Activated T-cell treated with anti-CD3 and anti-CD28 coated beads, Interleukin-2, amount 50 U/mL, for 48 hours (primary cell): Measurements from ENCODE around the gene CLK3.
A peak's percentile ranks its signal among the peaks of the same experiment; 100 is the strongest.
"Not testable (repeated sequence)": the region's sequence is repeated elsewhere in the genome, so short reads cannot be mapped to it uniquely, and the experiment has no call there.

Experiments
- DNase-seq, 2 experiments: peaks; one replicate each; pipeline ENCODE4 v3.0.0-alpha.2; 2020

Gene CLK3

DNA sequence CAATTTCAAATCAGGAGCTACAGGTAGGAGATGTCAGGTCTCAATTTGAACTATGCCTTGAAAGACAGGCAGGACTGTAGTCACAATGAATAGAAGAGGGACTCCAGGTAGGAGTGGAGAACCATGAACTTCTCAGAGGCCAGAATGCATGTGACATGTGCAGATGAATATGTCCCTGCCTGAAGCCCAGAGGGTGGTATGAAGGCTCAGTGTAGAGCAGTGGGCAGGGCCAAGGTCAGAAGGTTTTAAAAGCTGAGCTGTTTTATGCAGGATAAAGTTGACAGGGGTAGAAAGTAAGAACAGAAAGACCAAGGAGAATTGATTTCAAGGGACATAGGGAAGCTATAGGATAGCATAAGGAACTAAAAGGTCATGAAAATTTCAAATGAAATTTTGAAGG lies 30.8 kb downstream of the CLK3 start:
- DNase-seq, result no peak

DNA sequence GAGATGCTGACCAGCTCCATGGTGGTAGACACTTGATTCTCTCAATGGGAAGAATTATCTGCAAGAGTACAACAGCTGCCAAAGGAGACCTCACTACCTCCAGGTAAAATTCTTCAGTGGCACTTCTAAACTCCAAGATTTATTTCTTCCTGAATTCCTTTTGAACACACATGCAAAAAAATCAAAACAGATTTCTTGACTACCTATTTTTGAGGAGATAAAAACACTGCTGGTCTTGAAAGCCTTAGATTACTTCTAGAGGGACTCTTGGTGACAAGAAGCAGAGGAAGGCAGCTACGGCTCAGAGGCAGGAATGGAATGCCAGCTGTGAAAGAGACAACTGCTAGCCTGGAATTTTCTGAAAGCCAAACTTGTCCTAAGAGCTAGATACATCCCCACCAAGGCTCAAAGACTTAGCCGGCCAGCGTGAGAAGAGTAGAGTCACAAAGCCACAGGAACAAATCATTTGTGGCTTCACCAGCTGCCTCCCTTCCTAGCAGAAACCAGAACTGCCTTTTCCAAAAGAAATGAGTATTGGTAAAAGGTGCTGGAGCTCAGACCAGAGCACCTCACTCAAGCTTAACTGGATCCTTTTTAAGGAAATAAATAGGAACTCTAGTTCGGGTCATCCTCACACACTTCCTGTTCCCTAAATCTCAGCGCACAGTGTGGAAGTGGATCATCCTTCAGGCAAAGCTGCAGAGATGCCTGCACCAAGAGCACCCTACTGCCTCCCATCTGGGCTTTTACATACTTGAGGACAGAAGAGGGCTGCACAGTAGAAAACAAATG lies 32.6 kb downstream of the CLK3 start:
- DNase-seq, result no peak

DNA sequence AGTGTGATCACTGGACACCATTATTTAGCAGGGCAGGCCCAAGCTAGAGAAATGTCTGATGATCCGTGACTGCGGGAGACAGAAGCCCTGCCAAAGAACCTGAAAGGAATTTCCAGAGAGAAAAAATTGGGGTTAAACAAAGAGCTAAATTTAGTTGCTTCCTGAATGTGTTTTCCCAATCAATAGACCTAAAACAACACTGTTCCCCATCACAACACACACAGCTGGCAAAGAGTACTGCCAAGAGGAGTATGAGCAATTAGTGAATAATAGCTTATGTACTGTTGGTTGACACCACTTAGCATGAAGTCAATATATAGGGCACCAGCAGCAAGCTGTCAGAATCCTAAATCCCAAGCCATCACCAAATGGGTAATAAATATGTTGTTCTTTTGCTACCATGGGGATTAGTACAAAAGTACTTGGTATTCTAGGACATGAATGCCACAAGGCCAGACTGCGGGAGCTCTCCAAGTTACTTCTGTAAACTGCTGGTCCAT lies 35.7 kb downstream of the CLK3 start:
- no peak for DNase-seq

DNA sequence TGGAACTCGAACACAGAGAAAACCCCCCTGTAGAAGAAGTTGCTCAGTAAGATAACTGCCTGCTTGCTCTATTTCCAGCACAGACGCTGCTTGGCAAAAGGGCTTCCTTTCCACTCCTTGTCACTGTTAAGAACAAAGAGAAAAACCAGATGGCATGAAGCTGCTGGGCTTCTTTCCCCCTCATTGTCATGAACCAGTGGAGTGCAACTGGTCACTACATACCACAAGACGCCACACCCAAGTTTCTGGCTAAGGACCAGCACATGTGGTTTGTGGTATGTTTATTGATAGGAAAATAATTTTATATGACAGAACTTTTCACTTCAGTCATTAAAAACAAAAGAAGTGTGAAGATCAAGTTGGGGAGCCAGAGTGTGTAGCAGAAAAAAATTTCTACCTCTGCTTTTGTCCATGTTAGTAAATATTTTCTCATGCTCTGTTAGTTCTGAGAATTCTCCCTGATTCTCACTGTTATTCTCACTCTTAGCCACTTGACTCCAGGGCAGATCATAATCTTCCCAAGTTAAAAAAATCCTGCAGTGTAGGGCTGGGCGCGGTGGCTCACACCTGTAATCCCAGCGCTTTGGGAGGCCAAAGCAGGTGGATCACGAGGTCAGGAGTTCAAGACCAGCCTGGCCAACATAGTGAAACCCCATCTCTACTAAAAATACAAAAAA lies 37.9 kb downstream of the CLK3 start:
- no peak for DNase-seq

DNA sequence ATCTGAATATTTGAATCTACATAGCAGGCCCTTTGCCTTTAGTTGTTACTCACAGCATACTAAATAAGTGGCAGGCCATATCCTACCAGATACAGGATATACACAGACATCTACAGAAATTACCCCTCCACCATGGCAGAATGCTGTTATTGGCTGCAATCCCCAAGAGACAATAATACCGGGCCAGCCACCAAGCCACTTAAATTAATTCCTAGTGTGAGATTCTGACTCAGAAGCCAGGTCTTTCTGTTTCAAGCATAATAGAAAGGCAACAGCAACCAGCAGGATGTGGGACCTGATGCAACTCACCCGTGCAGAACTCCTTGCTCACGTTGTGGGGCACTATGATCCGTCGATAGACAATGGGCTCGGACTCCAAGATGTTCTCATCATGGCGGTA lies 39.8 kb downstream of the CLK3 start:
- DNase-seq, result peak in 1 of 2 experiments; percentile 22

DNA sequence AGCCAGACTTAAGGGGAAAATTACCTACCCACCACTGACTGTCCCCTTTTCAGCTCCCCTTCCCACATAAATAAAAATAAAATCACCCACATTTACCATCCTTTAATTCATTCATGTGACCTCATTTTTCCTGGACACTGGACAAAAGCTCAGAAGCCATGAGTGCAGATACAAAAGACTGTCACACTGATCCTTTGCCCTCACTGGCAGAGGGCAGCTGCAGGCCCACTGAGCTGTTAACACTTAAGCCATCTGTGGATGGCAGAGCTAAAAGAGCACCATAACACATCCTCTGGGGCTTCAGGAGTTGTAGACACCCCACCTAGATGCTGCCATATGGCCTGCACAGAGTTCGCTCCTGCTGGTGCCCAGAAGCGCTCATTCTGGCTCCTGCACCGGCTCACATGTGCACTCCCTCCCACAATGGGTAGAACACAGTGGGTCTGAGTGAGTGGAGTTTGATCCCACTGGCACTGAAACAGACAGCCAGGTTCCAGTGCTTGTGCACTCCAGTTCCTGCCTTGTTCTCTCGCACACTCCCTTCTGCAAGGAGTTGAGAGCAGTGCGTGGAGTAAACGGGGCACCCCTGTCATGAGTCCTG lies 41.4 kb downstream of the CLK3 start:
- no peak for DNase-seq

DNA sequence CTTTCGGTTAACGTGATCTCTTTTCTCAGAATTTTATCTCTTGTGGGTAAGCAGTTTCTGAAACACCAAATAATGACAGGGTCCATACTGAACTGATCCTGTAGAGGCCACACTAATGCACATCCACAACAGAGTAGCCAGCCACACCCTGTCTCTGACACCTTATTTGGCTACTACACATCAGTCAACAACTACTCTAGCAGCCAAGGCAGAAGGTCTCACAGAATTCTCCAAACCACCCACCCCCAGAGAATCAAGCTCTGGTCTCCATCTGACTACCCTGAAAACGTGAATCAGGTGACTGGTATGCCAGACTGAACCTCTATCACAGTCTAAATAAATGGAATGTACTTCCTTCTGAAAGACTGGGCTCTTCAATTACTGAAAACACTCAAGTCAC lies 42.2 kb downstream of the CLK3 start:
- DNase-seq, result no peak

DNA sequence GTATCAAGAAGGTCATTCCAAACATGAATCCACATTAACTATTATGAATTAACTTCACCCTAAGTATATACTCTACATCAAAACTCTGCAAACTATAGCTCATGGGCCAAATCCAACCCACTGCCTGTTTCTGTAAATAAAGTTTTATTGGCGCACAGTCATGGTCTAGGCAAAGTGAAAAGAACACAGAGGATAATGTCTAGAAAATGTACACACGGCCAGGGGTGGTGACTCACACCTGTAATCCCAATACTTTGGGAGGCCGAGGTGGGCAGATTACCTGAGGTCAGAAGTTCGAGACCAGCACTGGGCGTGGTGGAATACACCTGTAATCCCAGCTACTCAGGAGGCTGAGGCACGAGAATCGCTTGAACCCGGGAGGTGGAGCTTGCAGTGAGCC lies 45.6 kb downstream of the CLK3 start:
- DNase-seq, result not testable (repeated sequence)

DNA sequence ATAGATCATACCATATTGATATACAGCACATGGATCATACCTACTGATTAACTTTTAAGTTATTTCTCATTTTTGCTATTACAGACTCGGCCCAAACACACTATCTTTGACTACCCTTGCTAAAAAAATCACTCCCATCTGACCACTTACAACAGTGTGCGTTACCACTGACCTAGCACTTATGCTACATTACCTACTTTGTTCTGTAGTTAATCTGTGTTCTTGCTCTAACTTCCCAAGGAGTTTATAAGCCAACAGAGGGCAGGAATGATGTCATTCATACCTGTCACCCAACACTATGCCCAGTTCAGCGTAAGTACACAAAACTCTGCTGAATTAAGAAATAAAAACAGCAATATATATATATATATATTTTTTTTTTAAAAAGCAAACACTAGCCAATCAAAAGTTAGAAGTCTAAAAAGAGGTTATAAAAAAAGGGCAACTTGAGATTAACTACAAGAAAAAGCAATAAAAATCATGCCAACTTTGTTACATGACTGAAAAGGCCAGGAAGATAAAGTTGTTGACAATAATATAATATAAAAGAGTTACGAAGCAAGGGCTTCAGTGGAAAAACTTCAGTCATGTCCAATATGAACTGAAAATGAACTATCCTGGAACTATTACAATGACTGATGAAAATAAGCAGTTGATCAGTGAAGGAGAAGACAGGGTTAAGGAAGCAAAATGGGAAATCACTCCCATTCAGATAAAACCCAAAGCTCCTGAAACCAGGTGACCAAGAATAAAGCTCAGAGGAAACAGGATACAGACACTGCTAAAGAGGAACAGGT lies 46.6 kb downstream of the CLK3 start:
- DNase-seq, result no peak

DNA sequence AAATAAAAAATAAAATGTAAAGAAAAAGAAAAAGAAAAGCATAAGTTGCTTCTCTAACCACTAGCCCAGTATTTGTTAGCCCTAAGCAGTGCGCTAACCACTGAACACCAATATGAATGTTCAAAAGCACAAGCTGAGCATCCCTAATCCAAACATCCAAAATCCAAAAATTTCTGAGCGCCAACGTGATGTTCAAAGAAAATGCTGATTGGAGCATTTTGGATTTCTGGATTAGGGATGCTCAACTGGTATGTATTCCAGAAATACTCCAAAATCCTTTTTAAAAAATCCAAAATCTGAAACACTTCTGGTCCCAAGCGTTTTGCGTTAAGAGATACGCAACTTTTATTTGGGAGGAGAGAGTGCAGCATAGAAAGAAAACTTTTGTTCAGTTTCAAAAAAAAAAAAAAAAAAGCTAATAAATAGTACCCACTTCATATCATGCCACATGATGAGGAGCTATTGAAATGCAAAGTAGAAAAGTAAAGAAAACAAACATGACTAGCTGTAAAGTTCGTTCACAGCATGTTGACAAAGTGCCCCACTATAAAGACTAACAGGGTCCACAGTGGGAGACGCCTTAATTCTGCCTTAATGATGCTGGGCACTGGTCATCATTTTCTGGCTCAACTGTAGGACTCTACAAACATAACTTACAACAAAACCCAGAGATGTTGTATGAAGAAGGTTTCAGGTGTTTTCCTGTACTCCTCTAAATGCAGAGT lies 47.8 kb downstream of the CLK3 start:
- no peak for DNase-seq

DNA sequence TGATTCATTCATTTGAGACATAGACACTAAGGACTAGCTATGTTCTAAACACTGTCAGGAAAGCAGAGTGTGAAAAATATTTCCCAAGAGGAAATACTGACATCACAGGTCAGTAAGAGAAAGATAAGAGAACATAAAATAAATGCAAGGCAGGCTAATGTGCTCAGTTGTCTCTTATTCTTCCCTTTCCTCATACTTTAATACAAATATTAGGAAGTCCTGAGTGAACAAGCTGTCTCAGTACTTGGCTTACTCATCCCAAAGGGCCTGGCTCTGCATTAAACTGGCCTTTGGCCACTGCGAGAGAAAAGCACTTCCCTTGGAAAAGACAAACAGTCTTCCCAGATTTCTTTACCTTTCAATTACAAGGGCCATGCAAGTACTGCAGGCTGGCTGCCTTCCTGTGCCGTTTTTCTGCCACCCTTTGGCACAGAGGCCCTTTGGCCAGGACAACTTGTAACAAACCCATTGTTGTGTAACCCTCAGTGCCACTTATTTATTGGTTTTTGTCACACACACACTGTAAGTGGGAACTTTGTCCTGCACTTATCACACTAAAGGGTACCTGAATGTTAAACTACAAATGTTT lies 48.5 kb downstream of the CLK3 start:
- no peak for DNase-seq

DNA sequence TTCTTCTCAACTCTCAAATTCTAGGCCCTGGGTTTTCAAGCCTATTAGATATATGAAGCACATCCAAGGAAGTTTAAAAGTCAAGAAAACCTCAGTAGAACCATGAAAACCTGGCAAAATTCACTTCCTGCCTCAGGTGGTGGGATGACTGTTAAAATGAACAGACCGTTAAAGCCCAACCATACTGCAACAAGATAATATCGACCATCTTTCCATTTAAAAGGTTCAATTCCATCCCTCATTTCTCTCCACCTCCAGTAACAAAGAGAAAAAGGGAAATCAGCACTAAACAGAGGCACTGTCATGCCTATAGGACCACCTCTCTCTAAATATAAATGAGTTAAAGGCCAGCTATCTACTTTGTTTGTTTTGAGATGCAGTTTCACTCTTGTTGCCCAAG lies 49.0 kb downstream of the CLK3 start:
- no peak for DNase-seq

DNA sequence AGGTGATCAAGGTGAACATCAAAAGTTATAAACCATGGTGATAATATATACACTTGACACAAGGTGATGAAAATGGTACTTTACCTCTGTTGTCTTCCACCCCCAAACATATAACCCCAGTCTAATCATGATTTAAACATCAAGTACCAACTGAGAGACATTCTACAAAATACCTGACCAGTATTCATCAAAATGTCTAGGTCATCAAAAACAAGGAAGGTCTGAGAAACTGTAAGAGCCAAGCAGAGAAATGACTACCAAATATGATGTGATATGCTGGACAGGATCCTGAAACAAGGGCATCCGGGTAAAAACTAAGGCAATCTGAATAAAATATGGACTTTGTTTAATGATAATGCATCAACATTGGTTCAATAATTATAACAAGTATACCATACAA lies 52.3 kb downstream of the CLK3 start:
- no peak for DNase-seq

DNA sequence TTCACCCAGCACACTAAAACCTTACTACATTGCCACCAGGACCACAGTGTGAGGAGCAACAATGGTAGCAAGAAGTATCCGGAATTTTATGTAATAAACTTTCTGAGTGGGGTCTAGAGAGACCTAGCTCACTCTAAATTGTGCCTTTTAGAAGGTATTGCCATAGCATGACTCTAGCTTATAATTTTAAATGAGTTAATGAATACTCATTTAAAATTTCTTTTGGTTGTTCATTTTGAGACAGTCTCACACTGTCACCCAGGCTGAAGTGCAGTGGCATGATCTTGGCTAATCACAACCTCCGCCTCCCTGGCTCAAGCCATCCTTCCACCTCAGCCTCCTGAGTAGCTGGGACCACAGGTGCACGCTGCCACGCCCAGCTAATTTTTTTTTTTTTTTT lies 54.0 kb downstream of the CLK3 start:
- no peak for DNase-seq

DNA sequence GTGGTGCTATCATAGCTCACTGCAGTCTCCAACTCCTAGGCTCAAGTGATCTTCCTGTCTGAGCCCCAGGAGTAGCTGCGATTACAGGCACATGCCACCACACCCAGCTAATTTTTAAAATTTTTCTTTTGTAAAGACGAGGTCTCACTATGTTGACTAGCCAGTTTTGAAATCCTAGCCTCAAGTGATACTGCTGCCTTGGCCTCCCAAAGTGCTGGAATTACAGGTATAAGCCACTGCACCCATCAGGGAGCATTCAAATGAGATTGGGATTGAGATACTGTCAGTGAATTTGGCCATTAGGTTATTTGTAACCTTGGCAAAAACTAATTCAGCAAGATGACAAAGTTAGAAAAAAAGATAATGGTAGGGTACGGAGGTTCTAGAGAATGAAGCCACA lies 58.5 kb downstream of the CLK3 start:
- no peak for DNase-seq

DNA sequence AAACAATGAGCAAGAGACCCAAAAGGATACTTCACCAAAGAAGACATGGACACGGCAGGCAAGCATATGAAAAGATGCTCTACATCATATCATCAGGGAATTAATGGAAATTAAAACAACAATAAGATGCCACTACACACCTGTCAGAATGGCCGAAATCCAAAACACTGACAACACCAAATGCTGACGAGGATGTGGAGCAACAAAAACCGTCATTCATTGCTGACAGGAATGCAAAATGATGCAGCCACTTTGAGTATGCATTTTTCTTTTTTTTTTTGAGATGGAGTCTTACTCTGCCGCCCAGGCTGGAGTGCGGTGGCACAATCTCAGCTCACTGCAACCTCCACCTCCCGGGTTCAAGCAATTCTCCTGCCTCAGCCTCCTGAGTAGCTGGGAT lies 61.2 kb downstream of the CLK3 start:
- DNase-seq, result no peak
